Liver (tissue), 3 donors: ENCODE results near the gene POU2AF3.

Source experiments
- ATF3 ChIP-seq: IDR thresholded peaks from 2 replicates; pipeline ENCODE4 v1.6.1; 2016; ENCODE audit warnings: antibody characterized with exemption
- JUND ChIP-seq, 2 donors: IDR thresholded peaks; 2 replicates each; pipeline ENCODE4 v1.6.1; 2016; ENCODE audit warnings: antibody characterized with exemption in 2 of 2
- NR2F2 ChIP-seq: IDR thresholded peaks from 2 replicates; pipeline ENCODE4 v1.6.1; 2016; ENCODE audit warnings: antibody characterized with exemption
- RAD21 ChIP-seq, 2 donors: IDR thresholded peaks; 2 replicates each; pipeline ENCODE4 v1.6.1; 2016; ENCODE audit warnings: antibody characterized with exemption in 2 of 2, mild to moderate bottlenecking in 2 of 2
- RXRA ChIP-seq, 2 donors: IDR thresholded peaks; 2 replicates each; pipeline ENCODE4 v1.6.1; 2017 to 2018; ENCODE audit warnings: antibody characterized with exemption in 2 of 2, mild to moderate bottlenecking in 1 of 2
- TAF1 ChIP-seq: conservative IDR thresholded peaks from 2 replicates; pipeline ENCODE4 v1.6.1; 2016; ENCODE audit warnings: antibody characterized with exemption, mild to moderate bottlenecking
- YY1 ChIP-seq: IDR thresholded peaks from 2 replicates; pipeline ENCODE4 v1.6.1; 2016; ENCODE audit warnings: antibody characterized with exemption, mild to moderate bottlenecking
- ZBTB33 ChIP-seq: IDR thresholded peaks from 2 replicates; pipeline ENCODE4 v1.6.1; 2016; ENCODE audit warnings: antibody characterized with exemption
- TF ChIP-seq, protein P1 (sequence below): fragments of 150-350 bp; IDR thresholded peaks from 2 replicates; pipeline ENCODE4 v1.5.1; 2017; ENCODE audit warnings: improper control_type of control experiment, low read depth, low read length; ENCODE audit not compliant: missing input control
- TF ChIP-seq, protein P2 (sequence below): IDR thresholded peaks from 2 replicates; pipeline ENCODE4 v1.6.1; 2016; ENCODE audit warnings: antibody characterized with exemption
- donor health status: healthy.
- donor health status: healthy.

GRCh38 chr11:111300569-111300968 is 2.2 kb downstream of the POU2AF3 start:
- TF ChIP-seq, protein P1, sequence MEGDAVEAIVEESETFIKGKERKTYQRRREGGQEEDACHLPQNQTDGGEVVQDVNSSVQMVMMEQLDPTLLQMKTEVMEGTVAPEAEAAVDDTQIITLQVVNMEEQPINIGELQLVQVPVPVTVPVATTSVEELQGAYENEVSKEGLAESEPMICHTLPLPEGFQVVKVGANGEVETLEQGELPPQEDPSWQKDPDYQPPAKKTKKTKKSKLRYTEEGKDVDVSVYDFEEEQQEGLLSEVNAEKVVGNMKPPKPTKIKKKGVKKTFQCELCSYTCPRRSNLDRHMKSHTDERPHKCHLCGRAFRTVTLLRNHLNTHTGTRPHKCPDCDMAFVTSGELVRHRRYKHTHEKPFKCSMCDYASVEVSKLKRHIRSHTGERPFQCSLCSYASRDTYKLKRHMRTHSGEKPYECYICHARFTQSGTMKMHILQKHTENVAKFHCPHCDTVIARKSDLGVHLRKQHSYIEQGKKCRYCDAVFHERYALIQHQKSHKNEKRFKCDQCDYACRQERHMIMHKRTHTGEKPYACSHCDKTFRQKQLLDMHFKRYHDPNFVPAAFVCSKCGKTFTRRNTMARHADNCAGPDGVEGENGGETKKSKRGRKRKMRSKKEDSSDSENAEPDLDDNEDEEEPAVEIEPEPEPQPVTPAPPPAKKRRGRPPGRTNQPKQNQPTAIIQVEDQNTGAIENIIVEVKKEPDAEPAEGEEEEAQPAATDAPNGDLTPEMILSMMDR: no peak
- no peak for TF ChIP-seq ZBTB33
- no peak for TF ChIP-seq YY1
- no peak for TF ChIP-seq JUND (IDR thresholded peaks at IDR 0.05)
- TF ChIP-seq, protein P2, sequence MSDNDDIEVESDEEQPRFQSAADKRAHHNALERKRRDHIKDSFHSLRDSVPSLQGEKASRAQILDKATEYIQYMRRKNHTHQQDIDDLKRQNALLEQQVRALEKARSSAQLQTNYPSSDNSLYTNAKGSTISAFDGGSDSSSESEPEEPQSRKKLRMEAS: no peak
- TF ChIP-seq TAF1: no peak
- no peak for TF ChIP-seq RAD21 (IDR thresholded peaks at IDR 0.05)
- TF ChIP-seq NR2F2: no peak
- TF ChIP-seq RXRA (IDR thresholded peaks at IDR 0.05): no peak
- TF ChIP-seq ATF3: no peak
